Transverse colon (tissue), 4 donors: ENCODE measurements around the gene IWS1.

ENCODE experiments used
- CTCF ChIP-seq, 5 experiments: fragments of 200-600 bp in 3 of 5; fragments of 450-650 bp in 2 of 5; sonication (generic) in 3 of 5; IDR thresholded peaks; 1 replicate in 2 of 5; 2 replicates in 3 of 5; pipeline ENCODE4 v1.5.1; 2016 to 2017; ENCODE audit warnings: antibody characterized with exemption in 5 of 5, inconsistent platforms in 3 of 5, mild to moderate bottlenecking in 2 of 5, moderate library complexity in 1 of 5
- EP300 ChIP-seq: sonication (generic); formaldehyde crosslinking; IDR thresholded peaks from one replicate; pipeline ENCODE4 v1.6.1; 2017; ENCODE audit warnings: antibody characterized with exemption, low read depth
- POLR2A ChIP-seq: fragments of 450-650 bp; IDR thresholded peaks from one replicate; pipeline ENCODE4 v1.6.1; 2016; ENCODE audit warnings: antibody characterized with exemption, mild to moderate bottlenecking, moderate library complexity
- POLR2AphosphoS5 ChIP-seq, 3 donors: sonication (generic); formaldehyde crosslinking; IDR thresholded peaks; one replicate each; pipeline ENCODE4 v1.6.1; 2016; ENCODE audit warnings: antibody characterized with exemption in 3 of 3

GRCh38 chr2:127437781-127438726 is 88.2 kb downstream of the IWS1 start:
- TF ChIP-seq CTCF (IDR thresholded peaks at IDR 0.05) (no peak), POLR2A (no peak), POLR2AphosphoS5 (IDR thresholded peaks at IDR 0.05) (no peak), EP300 (no peak)
